HG03139 (cell line): ENCODE measurements around the gene ZNF490.
"Not testable (repeated sequence)": the region's sequence is repeated elsewhere in the genome, so short reads cannot be mapped to it uniquely, and the experiment has no call there.

ENCODE experiments used
- ATAC-seq: cut with Tn5 transposase; IDR thresholded peaks from one replicate; pipeline ENCODE4 v1.9.1; 2021; ENCODE audit not compliant: unreplicated experiment

ZNF490 gene

DNA sequence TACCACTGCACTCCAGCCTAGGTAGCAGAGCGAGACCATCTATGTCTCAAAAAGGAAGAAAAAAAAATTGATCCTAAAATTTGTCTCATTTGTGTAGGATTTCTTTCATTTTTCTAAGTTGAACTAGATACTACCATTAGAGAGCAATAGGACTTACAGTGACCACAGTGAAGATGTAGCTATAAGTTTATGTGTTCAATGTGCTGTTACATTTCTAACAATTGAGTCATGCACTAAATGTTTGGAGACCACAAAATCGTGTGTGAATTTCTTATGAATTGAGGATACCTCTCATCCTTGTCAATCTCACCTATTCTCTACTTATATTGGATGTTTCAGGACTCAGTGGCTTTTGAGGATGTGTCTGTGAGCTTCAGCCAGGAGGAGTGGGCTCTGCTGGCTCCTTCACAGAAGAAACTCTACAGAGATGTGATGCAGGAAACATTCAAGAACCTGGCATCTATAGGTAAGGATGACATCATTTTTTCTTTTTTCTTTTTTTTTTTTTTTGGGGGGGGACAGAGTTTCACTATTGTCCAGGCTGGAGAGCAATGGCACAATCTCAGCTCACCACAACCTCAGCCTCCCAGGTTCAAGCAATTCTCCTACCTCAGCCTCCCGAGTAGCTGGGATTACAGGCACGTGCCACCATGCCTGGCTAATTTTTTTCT, 12.9 kb upstream of the ZNF490 start:
- no peak for ATAC-seq

DNA sequence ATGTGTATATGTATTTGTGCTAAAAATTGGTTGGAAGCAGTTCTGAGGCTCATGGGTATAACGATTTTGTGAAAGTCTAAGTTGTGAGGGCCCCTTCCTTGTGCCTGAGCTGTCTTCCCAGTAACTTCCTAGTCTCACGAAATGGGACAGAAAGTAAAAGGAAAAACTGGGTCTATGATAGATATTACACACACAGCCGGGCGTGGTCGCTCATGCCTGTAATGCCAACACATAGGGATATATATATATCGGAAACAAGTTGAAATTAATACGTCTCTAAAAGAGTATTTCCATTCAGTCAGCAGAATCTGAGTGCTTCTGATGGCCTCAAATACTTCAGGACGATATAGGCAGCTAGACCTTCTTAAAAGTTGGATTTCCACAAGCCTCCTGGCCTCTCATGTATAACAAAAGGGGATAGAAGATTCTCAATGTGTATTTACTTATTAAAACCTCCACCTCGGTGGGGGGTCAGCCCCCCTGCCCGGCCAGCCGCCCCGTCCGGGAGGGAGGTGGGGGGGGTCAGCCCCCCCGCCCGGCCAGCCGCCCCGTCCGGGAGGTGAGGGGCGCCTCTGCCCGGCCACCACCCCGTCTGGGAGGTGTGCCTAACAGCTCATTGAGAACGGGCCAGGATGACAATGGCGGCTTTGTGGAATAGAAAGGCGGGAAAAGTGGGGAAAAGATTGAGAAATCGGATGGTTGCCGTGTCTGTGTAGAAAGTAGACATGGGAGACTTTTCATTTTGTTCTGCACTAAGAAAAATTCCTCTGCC, 10.8 kb upstream of the ZNF490 start:
- not testable (repeated sequence) for ATAC-seq

DNA sequence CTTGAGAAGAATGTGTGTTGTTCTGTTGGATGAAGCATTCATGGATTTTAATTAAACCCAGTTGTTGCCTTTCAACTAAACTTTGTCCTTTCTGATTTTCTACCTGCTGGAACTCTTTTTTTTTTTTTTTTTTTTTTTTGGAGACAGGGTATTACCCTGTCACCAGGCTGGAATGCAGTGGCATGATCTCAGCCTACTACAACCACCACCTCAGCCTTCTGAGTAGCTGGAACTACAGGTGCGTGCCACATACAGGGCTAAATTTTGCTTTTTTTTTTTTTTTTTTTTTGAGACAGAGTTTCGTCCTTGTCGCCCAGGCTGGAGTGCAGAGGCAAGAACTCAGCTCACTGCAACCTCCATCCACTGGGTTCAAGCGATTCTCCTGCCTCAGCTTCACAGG, 7.0 kb upstream of the ZNF490 start:
- no peak for ATAC-seq

DNA sequence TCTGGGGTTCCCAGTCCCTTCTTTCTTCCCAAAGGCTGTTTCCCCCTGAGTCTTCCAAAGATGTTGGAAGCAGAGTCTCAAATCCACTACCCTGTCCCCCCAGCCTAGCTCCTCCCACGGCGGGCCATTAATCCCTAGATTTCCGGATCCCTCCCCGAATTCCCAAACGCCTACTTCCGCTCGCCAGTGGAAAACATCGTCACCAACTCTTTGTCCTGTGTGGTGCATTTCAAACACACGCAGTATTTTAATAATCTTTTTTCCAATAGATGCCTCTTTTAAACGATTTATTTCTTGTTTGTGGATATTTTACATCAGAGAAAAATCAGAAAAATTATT, 717 bp upstream of the ZNF490 start:
- no peak for ATAC-seq

DNA sequence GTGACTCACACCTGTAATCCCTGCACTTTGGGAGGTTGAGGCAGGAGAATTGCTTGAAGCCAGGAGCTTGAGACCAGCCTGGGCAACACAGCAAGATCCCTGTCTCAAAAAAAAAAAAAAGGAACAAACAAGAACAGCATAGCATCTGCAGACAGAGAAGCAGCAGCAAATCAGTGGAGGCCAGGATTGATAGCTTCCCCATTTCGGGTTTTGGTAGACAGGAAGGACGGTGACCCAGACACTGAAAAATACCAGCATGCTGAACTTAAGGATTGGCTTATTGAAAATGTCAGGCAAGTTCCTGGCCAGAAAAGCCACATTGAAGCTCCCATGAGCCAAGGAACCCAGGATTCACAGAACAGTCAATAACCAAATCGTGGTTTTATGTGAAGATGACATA, 3.0 kb downstream of the ZNF490 start:
- ATAC-seq, result no peak

DNA sequence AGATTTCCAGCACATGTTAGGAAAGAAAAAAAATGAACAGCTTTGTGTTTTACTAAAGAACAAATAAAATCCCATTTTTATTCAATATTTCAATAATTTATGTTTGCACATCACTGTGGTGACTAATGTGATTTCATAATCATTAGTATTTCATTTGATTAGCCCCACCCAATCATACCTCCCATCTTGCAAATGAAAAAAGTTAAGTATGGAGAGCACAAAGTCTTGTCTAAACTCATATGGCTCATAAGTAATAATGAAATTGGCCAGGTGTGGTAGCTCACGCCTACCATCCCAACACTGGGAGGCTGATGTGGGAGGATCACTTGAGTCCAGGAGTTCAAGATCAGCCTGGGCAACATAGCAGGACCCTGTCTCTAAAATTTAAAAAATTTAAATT, 3.8 kb downstream of the ZNF490 start:
- no peak for ATAC-seq

DNA sequence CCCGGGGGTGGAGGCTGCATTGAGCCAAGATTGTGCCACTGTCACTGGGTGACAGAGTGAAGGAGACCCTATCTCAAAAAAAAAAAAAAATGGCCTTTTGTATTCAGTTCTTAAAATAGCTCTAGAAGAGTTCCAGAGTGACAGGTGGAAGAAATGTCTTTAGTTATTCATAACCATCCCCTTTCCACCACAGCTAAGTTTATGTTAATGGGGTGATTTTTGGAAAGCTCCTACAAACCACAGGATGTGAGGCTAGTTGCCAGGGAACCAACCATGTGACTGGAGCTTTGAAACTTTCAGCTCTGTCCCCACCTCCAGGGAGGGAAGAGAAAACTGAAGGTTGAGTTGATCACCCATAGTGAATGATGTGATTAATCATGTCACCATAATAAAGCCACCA, 6.9 kb downstream of the ZNF490 start:
- ATAC-seq, result no peak

DNA sequence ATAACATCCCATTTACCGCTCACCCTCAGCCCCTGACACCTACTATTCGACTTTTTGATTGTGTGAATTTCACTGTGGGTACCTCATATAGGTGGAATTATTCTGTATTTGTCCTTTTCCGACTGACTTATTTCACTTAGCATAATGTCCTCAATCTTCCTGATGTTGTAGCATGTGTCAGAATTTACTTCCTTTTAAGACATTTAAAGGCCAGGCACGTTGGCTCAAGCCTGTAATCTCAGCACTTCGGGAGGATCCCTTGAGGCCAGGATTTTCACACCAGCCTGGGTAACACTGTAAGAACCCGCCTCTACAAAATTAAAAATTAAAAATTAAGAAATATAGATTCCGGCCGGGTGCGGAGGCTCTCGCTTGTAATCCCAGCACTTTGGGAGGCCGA, 13.0 kb downstream of the ZNF490 start:
- ATAC-seq, result no peak

DNA sequence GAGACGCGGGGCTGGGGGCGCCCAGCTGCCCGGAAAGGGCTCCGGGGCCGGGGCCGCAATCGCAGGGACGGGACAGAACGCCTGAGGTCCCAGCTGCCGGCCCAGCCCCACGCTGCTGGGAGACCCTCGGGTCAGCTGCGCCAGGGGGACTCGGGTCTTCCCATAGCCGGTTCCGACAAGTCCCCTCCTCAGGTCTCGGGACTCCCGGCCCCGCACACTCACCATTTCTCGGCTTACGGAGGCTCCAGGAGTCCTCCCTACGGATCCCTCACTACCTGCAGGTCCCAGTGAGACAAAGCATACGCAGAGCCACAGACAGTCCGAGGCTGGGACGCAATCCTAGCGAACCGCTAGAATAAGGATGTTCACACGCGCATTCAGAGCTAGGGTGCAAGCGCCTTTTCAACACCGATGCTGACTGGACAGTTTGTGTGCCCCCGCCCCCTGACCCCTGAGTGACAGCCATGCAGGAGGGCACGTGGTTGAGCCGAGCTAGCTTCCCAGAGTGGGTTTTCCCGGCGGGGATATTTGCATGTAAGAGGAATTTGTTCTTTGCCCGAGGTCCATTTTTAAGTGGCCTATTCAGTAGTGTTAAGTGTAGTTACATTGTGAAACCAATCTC, 13.6 kb downstream of the ZNF490 start:
- ATAC-seq, result no peak

DNA sequence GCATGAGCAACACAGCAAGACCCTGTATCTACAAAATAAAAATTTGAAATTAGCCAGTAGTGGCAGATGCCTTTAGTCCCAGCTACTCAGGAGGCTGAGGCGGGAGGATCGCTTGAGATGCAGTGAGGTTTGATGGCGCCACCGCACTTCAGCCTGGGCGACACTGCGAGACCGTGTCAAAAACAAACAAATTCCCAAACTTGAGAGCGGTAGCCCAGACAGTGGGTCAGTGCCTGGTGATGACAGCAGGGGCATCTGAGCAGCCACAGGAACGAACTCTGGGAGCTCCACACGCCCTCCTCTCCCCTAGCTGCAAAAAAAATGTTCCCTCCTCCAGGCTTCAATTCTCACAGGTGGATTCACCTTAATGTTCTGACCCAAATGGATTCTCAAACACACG, 14.1 kb downstream of the ZNF490 start:
- ATAC-seq, result no peak

DNA sequence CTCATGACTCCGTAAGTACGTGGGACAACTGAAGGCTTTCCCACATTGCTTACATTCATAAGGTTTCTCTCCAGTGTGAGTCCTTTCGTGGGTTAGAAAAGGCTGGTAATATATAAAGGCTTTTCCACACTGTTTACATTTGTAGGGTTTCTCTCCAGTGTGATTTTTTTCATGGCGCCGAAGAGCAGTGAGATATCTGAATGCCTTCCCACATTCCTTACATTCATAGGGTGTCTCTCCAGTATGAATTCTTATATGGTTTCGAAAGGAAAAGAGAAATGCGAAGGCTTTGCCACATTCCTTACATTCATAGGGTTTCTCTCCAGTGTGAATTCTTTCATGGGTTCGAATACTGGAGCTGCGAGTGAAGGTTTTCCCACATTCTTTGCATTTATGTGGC, 29.5 kb downstream of the ZNF490 start:
- no peak for ATAC-seq

DNA sequence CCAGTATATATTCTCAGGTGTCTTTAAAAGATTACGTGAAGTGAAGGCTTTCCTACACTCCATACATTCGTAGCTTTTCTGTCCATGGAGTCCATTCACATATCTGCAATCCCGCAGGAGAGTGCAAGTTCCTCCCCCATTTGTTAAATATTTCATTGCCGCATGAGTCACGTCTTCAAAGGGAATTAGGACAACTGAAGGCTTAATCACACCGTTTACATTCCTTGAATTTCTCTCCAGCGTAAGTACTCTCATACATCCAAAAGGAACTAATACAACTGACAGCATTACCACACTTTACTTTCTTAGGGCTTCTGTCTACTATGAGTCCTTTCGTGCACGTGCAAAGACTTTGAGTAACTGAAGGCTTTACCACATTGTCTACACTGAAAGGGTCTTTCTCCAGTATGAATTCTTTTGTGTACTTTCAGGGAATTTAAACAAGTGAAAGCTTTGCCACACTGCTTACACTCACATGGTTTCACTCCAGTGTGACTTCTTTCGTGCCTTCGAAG, 30.4 kb downstream of the ZNF490 start:
- ATAC-seq, result no peak

DNA sequence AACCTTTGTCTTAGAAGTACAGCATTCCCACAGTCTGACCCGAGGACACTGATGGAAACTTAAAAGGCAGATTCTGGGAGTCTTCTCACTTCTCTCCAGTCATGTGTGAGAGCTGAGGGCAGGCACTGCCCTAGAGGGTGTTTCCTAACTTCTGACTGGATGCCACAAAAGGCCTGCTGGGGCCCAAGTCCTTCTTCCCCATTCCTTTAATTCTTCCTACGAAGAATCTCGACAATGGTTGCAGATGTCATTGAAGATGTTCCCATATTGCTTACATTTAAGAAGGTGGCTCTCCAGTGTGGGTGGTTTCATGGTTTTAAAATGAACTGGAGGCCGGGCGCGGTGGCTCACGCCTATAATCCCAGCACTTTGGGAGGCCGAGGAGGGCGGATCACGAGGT, 32.0 kb downstream of the ZNF490 start:
- no peak for ATAC-seq

DNA sequence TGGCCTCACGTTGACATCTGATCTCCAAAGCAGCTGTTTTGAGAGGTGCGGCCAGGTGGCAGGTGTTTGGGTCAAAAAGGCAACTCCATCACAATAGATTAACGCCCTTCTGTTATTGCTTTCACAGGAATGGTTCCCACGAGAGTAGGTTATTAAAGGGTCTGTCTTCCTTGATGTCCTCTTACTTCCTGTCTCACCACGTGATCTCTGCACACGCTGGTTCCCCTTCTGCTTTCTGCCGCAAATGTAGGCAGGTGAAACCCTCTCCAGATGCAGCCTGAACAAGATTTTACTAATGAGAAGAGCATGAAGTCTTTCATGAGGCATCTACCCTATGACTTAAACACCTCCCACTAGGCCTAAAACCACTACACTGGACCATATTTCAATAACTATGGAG, 36.6 kb downstream of the ZNF490 start:
- no peak for ATAC-seq

DNA sequence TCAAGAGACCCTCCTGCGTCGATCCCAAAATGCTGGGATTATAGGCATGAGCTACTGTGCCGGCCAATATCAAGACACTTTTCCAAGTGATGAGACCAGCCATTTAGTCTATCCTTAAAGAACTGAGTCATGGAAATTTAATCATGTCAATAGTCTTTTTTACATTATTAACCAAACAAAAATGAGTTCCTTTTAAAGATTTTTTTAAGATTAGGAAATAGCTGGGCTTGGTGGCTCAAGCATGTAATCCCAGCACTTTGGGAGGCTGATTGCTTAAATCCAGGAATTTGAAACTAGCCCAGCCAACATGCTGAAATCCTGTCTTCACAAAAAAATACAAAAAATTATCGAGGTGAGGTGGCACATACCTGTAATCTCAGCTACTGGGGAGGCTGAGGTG, 42.7 kb downstream of the ZNF490 start:
- no peak for ATAC-seq

DNA sequence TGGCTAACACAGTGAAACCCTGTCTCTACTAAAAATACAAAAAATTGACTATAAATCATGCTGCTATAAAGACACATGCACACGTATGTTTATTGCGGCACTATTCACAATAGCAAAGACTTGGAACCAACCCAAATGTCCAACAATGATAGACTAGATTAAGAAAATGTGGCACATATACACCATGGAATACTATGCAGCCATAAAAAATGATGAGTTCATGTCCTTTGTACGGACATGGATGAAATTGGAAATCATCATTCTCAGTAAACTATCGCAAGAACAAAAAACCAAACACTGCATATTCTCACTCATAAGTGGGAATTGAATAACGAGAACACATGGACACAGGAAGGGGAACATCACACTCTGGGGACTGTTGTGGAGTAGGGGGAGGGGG, 44.2 kb downstream of the ZNF490 start:
- not testable (repeated sequence) for ATAC-seq

DNA sequence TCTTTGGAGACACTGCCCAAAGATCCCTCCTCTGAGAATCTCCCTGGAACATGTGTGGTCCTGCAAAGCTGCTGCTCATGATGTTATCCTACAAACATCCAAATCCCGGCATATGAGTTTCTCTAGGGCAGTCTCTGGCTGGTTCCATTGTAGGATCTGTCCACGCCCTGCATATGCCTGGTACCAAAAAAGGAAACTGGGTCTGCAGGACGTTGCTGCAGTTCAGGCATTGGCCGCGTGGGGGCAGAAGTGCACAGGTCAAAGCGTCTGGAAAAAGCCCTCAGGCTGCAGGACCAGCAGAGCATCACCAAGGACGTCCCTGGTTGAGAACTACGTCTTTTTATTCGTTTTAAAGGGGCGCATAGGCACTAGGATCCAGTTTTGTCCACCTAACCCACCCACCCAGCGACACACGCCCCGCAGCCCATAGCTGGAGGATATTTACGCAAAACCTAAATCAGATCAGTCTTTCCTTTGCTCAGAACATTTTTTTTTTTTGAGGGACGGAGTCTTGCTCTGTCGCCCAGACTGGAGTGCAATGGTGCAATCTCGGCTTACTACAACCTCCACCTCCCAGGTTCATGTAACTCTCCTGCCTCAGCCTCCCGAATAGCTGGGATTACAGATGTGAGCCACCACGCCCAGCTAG, 46.5 kb downstream of the ZNF490 start:
- no peak for ATAC-seq

DNA sequence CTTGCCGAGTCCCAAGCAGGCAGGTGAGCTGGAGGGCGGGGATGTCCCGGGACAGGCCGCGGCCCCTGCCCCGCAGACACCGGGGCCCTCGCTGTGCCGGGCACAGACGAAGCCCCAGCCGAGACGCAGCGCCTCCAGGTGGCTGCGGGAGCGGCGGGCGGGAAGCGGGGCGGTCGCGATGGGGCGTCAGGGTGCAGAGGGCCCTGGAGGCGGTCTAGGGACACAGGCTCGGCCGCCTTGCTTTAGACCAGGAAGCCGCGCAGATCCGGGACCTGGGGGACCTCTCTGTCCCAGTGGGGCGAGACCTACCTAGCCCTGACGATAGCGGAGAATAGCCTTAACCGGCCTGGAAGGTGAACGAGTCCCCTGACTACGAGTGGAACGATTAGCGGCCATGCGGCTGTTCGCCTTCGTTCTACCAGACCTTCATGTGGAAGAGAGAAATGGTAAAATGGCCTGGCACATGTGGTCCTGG, 55.1 kb downstream of the ZNF490 start:
- no peak for ATAC-seq

DNA sequence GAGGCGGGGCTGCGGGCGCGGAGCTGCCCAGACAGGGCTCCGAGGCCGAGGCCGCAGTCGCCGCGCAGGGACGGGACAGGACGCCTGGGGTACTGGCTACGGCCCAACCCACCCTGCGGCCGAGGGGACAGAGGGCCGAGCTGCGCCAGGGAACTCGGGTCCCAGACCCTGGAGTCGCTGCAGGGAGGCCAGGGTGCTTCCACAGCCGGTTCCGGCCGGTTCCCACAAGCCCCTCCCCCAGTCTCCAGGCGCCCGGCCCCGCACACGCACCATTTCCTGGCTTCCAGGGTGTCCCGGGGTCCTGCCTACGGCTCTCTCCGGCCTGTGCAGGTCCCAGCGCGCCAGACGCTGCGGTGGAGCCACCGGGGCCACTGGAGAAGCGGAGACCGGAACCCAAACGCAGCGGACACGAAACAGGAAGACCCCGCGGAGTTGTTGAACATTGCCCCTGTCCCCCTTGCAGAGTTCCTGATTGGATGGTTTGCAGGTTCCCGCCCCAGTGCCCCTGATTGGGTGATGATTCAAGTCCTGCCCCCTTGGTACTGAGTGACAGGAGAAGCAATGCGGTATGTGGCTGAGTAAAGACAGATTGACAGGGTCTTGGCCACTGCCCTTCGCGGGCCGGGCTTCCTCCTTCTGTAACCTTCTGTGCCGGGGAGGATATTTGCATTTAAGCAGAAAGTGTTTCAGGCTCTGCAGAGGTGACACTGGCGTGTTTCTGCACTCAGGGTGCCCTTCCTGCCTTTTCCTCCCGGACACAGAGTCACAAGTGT, 59.4 kb downstream of the ZNF490 start, which contains the start of gene ZNF564:
ZNF564 (minus strand) TSS at position 423 of the 773 bp plus-strand sequence; CDS start at position 273, 150 bp downstream.
- peak; percentile 94 for ATAC-seq

DNA sequence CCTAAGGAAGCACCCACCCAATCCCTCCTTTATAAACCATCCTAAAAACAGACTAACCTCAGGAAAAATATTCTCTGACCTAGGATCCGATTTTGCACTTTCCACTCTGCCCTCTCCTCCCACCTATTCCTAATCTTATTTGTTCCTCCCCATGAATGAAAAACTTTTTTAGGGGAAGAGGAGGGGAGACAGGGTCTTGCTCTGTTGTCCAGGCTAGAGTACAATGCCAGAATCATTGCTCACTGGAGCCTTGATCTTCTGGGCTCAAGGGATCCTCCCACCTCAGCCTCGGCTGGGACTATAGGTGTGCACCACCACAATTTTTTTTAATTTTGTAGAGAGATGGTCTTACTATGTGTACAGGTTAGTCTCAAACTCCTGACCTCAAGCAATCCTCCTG, 63.7 kb downstream of the ZNF490 start:
- ATAC-seq, result no peak

DNA sequence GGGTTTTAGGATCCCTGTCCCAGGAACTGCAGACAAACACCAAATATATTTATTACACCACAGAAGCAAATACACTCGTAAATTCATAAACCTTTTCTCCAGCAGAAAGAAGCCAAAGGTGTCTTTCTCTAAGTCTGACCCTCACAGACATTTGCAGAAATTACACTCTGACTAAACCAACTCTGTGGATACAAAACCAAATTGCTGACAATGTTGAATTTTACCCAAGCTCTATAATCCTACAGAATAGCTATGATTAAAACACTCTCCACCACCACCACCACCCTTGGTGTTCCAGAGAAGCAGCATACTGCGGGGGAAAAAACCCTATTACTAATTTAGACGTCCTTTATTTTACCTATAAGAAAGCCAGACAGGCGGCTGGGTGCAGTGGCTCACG, 64.5 kb downstream of the ZNF490 start:
- ATAC-seq, result no peak
